ENCODE measurements around the gene ZSWIM2. TPM values are rescaled to one million over a fixed set of nuclear protein-coding genes. Genes with fewer than 3 reads are reported as not detected.

ZSWIM2 gene
- total RNA-seq (2012; rRNA removed): 0.28 TPM in 1 of 2 replicates, not detected in the other
- polyA plus RNA-seq (2012; rRNA removed): 0.09 TPM in 1 of 2 replicates, not detected in the other
- polyA plus RNA-seq (2012; cell fraction: cytosol; rRNA removed): not detected in 2 replicates
- 0.05 TPM in 1 of 2 replicates, not detected in the other for polyA plus RNA-seq (2012; cell fraction: nucleus; rRNA removed; ENCODE audit: low replicate concordance)
- percentile 10 among the genes with signal in this experiment for Bru-seq, nascent RNA
- percentile 4 among the genes with signal in this experiment for BruChase-seq, experiment 1, labeled RNA remaining after a 6-hour chase
- BruChase-seq, experiment 2, labeled RNA remaining after a 2-hour chase: percentile 11 among the genes with signal in this experiment
- long read RNA-seq: 0 reads

DNA sequence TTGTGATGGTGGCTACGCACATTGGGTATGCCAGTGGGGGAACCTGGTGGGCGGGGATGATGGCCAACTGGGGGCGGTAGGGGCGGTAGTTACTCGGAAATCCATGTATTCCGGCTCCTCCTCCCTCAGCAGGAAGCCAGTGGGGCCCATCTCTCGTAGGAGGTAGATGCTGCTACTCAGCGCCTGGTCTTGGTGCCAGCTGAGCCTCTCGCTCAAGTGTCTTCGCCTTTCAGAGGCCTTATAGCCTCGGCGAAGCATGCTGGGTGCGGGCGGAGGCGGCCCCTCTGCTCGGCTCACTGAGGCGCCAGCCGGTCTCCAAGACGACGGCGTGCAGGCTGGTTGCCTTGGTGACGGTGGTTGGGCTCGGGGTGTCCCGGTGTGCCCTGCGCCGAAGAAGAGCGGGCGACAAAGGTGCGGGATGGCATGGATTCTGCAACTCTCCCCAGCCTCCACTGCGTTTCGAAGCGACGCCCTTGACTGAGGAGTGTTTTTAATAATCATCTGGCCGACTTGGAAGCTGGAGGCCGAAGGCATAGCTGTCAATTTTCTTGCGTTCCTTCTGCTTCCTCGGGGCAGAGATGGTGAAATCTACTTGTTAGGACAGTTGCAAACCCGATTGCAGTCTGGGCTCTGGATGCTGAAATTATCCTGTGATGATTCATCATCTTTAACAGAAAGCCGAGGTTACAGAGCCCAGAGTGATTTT lies at the start of gene ZSWIM2:
TSS of gene ZSWIM2 (minus strand) at position 298 of the 706 bp plus-strand sequence. CDS start at position 258, 40 bp downstream.
- peak within 1 kb of the TSS; percentile 56; the same call in 1 of the 3 replicates for H2BK15ac ChIP-seq (ENCODE audit: low read depth, low read length)
- dilution Hi-C loops (cut with HindIII; ENCODE audit: low sequenced_read_pairs, unreplicated experiment) (no loop called here), in situ Hi-C loops (cut with MboI; ENCODE audit: low sequenced_read_pairs) (loop anchor here (25.0 kb wide), 1 partner anchor 337 kb away; no protein-coding TSS in a partner anchor), intact Hi-C loops (cut with micrococcal nuclease) (loop anchor here (2.0 kb wide), 1 partner anchor 154 kb away; the partner anchor contains the start of gene FAM171B)
- ChIA-PET POLR2A (ENCODE audit: unreplicated experiment) (interaction anchor here (0.6 kb wide), 2 partner anchors 180 to 273 kb away, joined by 4 to 9 read pairs; no protein-coding TSS in a partner anchor), CTCF (interaction anchor here (0.7 kb wide), 1 partner anchor 14 kb away, joined by 4 read pairs; no protein-coding TSS in a partner anchor)
- H2BK20ac ChIP-seq (ENCODE audit: low read depth, low read length): peak within 1 kb of the TSS; percentile 52; the same call in 1 of the 2 replicates
- 4% methylated on average over 14 of the region's 39 CpGs; no CpG with 5 or more reads in 1 of the 2 experiments for WGBS, 2 experiments (ENCODE audit: extremely low coverage in 2 of 2, insufficient read length in 1 of 2)
- H2AK9ac ChIP-seq (replicated peaks; ENCODE audit: low read depth, low read length, poor library complexity): peak within 1 kb of the TSS; percentile 46
- H3K4me3 ChIP-seq (ENCODE audit: insufficient read depth, low read depth, low read length): peak within 1 kb of the TSS; percentile 69
- H2BK120ac ChIP-seq (ENCODE audit: low read depth, low read length): peak within 1 kb of the TSS; percentile 61
- H2AK5ac ChIP-seq (ENCODE audit: low read depth, low read length): no peak within 1 kb of the TSS
- H3K4me2 ChIP-seq (ENCODE audit: low read depth, low read length): peak within 1 kb of the TSS; percentile 87
- H3K27ac ChIP-seq (ENCODE audit: insufficient read depth, low read length): peak within 1 kb of the TSS; percentile 65
- H4K5ac ChIP-seq (ENCODE audit: low read depth, low read length): peak within 1 kb of the TSS; percentile 5; the same call in 1 of the 2 replicates
- H3K27me3 ChIP-seq (ENCODE audit: control insufficient read depth, insufficient read depth, low read length): no peaks in the 10 kb centered on the region
- ATAC-seq (ENCODE audit: low read depth) (peak; percentile 88), DNase-seq (peak; percentile 88)
- H2BK5ac ChIP-seq (ENCODE audit: low read depth, low read length, poor library complexity, severe bottlenecking): peak within 1 kb of the TSS; percentile 73
- no TSS peak for BruUV-seq (replicated peaks)
- H3K79me1 ChIP-seq (ENCODE audit: low read depth in 1 of 2, low read length in 2 of 2): no peaks in the 10 kb centered on the region
- H4K91ac ChIP-seq (ENCODE audit: insufficient read depth, low read depth, low read length): 0 out of 2 replicates have a peak within 1 kb of the TSS, but pooled peaks have one; percentile 14
- peak within 1 kb of the TSS; percentile 65; the same call in 1 of the 2 replicates for H3K56ac ChIP-seq (ENCODE audit: extremely low read depth, insufficient read depth, low read length)
- TF ChIP-seq MXI1 (IDR thresholded peaks at IDR 0.05; ENCODE audit: borderline replicate concordance, low read depth, low read length): peak; percentile 91
- TF ChIP-seq CHD1 (IDR thresholded peaks at IDR 0.05; ENCODE audit: low read depth, low read length): 0 out of 2 replicates have a peak, but pooled peaks have one; percentile 30
- TF ChIP-seq CEBPB (IDR thresholded peaks at IDR 0.05; ENCODE audit: low read depth, low read length): peak; percentile 88
- TF ChIP-seq NFE2L2 (IDR thresholded peaks at IDR 0.05; ENCODE audit: low read depth, low read length): no peak
- 0 out of 2 replicates have a peak, but pooled peaks have one; percentile 53 for TF ChIP-seq POLR2A (IDR thresholded peaks at IDR 0.05; ENCODE audit: low read depth, low read length)
- TF ChIP-seq, protein P1, sequence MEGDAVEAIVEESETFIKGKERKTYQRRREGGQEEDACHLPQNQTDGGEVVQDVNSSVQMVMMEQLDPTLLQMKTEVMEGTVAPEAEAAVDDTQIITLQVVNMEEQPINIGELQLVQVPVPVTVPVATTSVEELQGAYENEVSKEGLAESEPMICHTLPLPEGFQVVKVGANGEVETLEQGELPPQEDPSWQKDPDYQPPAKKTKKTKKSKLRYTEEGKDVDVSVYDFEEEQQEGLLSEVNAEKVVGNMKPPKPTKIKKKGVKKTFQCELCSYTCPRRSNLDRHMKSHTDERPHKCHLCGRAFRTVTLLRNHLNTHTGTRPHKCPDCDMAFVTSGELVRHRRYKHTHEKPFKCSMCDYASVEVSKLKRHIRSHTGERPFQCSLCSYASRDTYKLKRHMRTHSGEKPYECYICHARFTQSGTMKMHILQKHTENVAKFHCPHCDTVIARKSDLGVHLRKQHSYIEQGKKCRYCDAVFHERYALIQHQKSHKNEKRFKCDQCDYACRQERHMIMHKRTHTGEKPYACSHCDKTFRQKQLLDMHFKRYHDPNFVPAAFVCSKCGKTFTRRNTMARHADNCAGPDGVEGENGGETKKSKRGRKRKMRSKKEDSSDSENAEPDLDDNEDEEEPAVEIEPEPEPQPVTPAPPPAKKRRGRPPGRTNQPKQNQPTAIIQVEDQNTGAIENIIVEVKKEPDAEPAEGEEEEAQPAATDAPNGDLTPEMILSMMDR (conservative IDR thresholded peaks at IDR 0.05; ENCODE audit: low read depth, low read length): no peak
- no peaks in the 10 kb centered on the region for H3K36me3 ChIP-seq (ENCODE audit: control insufficient read depth, insufficient read depth, low read length)
- H3K18ac ChIP-seq (ENCODE audit: low read depth, low read length): peak within 1 kb of the TSS; percentile 50
- H3K4me1 ChIP-seq (ENCODE audit: control insufficient read depth, insufficient read depth, low read length): peaks cover 3% of the 10 kb centered on the region; the same call in 1 of the 2 replicates
- peak within 1 kb of the TSS; percentile 96 for H2AFZ ChIP-seq (replicated peaks; ENCODE audit: low read length, poor library complexity)
- H3K4ac ChIP-seq (ENCODE audit: low read depth, low read length): peak within 1 kb of the TSS; percentile 61
- peak within 1 kb of the TSS; percentile 20 to 72; a peak in 2 of 4 replicates for H4K8ac ChIP-seq (ENCODE audit: low read depth in 2 of 2, low read length in 2 of 2)
- H3K9ac ChIP-seq (ENCODE audit: low read depth, low read length): peak within 1 kb of the TSS; percentile 62
- peak within 1 kb of the TSS; percentile 51; the same call in 1 of the 2 replicates for H3K23ac ChIP-seq (ENCODE audit: low read depth, low read length)
- no peaks in the 10 kb centered on the region; the same call in 1 of the 2 replicates for H3K9me1 ChIP-seq (ENCODE audit: insufficient read depth, low read length)
- peak within 1 kb of the TSS; percentile 49; the same call in 1 of the 2 replicates for H3K14ac ChIP-seq (replicated peaks; ENCODE audit: low read depth, low read length)
- no peaks in the 10 kb centered on the region for H3K9me3 ChIP-seq (ENCODE audit: control insufficient read depth, insufficient read depth, low read length)
- no peaks in the 10 kb centered on the region for H4K20me1 ChIP-seq (ENCODE audit: insufficient read depth, low read length)
